A549 (cell line): ENCODE results near the gene TSSK3. TPM values are rescaled to one million over a fixed set of nuclear protein-coding genes. Genes with fewer than 3 reads are reported as not detected.

Experiments
- ATAC-seq, 2 experiments: fragments of 200-7000 bp in 1 of 2; fragments of >200 bp in 1 of 2; cut with Nextera tagmentation in 1 of 2; cut with Tn5 transposase in 1 of 2; 3 replicates each; pipeline versions ENCODE4 v1.8.0 to v1.9.1; 2018 to 2020; ENCODE audit warnings: mild to moderate bottlenecking in 1 of 2, moderate library complexity in 1 of 2
- CTCF ChIA-PET: fragments of 300-600 bp; sonication (Branson Sonifier 250); formaldehyde crosslinking; extraction: SDS; loops from one replicate; lab custom pipeline; 2021; ENCODE audit warnings: antibody characterized with exemption, inconsistent platforms; lab: Yijun Ruan, JAX
- POLR2A ChIA-PET: fragments of 350-600 bp; formaldehyde crosslinking; extraction: SDS; loops from one replicate; lab custom pipeline; 2021; ENCODE audit warnings: antibody characterized with exemption, inconsistent platforms; lab: Yijun Ruan, JAX
- DNase-seq, 2 experiments: peaks; one replicate each; pipeline versions ENCODE4 v3.0.0 to v3.0.0-alpha.2; 2011 to 2016; ENCODE audit warnings: low read depth in 1 of 2, low spot score in 1 of 2
- FAIRE-seq: peaks from 2 replicates; lab custom pipeline; 2011; peaks lifted over from hg19 to GRCh38; lab: Jason Lieb, UNC
- H3K27ac ChIP-seq, 2 experiments: fragments of >200 bp; sonication (Bioruptor Twin); formaldehyde crosslinking; 3 replicates each; pipeline ENCODE4 v1.5.1; 2016 to 2017
- H3K4me1 ChIP-seq: fragments of >200 bp; sonication (Bioruptor Twin); formaldehyde crosslinking; 3 replicates; pipeline ENCODE4 v1.6.1; 2016
- H3K4me2 ChIP-seq: fragments of >200 bp; sonication (Bioruptor Twin); formaldehyde crosslinking; 3 replicates; pipeline ENCODE4 v1.6.1; 2016
- H3K4me3 ChIP-seq: fragments of >200 bp; sonication (Bioruptor Twin); formaldehyde crosslinking; 3 replicates; pipeline ENCODE4 v1.5.1; 2016
- H3K9me3 ChIP-seq: fragments of >200 bp; sonication (Bioruptor Twin); formaldehyde crosslinking; 3 replicates; pipeline ENCODE4 v1.6.1; 2016
- BHLHE40 ChIP-seq: IDR thresholded peaks from 2 replicates; pipeline ENCODE4 v1.6.1; 2012; ENCODE audit warnings: low read depth, low read length, inconsistent platforms
- CHD2 ChIP-seq: fragments of 150-350 bp; IDR thresholded peaks from 2 replicates; pipeline ENCODE4 v1.6.1; 2014; ENCODE audit warnings: low read length; ENCODE audit not compliant: partially characterized antibody
- CHD4 ChIP-seq: fragments of 200-600 bp; sonication (generic); IDR thresholded peaks from 2 replicates; pipeline ENCODE4 v1.6.1; 2016; ENCODE audit warnings: antibody characterized with exemption, mild to moderate bottlenecking, borderline replicate concordance
- ESRRA ChIP-seq: fragments of 150-350 bp; IDR thresholded peaks from 2 replicates; pipeline ENCODE4 v1.6.1; 2014; ENCODE audit warnings: mild to moderate bottlenecking, low read length, borderline replicate concordance
- FOSB ChIP-seq: fragments of 250-450 bp; sonication (Bioruptor Pico); IDR thresholded peaks from 2 replicates; pipeline ENCODE4 v1.5.0; 2020; ENCODE audit warnings: mild to moderate bottlenecking, moderate library complexity
- FOSL2 ChIP-seq, 2 experiments: fragments of 450-650 bp in 1 of 2; fragments of >200 bp in 1 of 2; sonication (Bioruptor Twin) in 1 of 2; formaldehyde crosslinking; IDR thresholded peaks; 2 replicates each; pipeline versions ENCODE4 v1.5.0 to v1.6.1; 2016 to 2020; ENCODE audit warnings: mild to moderate bottlenecking in 1 of 2, moderate library complexity in 1 of 2
- JUN ChIP-seq, 2 experiments: fragments of >200 bp; sonication (Bioruptor Twin); formaldehyde crosslinking; IDR thresholded peaks; 2 replicates in 1 of 2; 3 replicates in 1 of 2; pipeline ENCODE4 v1.6.1; 2016 to 2017
- MAZ ChIP-seq: fragments of 150-350 bp; IDR thresholded peaks from 2 replicates; pipeline ENCODE4 v1.6.1; 2014; ENCODE audit warnings: antibody characterized with exemption, low read depth, low read length, borderline replicate concordance
- NFE2L2 ChIP-seq: fragments of 150-350 bp; conservative IDR thresholded peaks from 2 replicates; pipeline ENCODE4 v1.6.1; 2014; ENCODE audit warnings: low read length
- ZFP36 ChIP-seq: fragments of 450-650 bp; IDR thresholded peaks from 2 replicates; pipeline ENCODE4 v1.6.1; 2014; ENCODE audit warnings: borderline replicate concordance; ENCODE audit not compliant: partially characterized antibody
- ZSCAN20 ChIP-seq: fragments of 250-450 bp; sonication (Bioruptor Pico); IDR thresholded peaks from 2 replicates; pipeline ENCODE4 v1.8.0; 2022; ENCODE audit warnings: mild to moderate bottlenecking, moderate library complexity
- whole genome bisulfite sequencing: methylation state at CpG from one replicate; pipeline ENCODE4 v1.1.6; 2017; ENCODE audit errors: missing lambda C conversion rate; 5-methylcytosine and 5-hydroxymethylcytosine counted together
- polyA plus RNA-seq, 4 experiments: library from polyadenylated mRNA; depleted of rRNA in 3 of 4; stranded (reverse); fragments of >200 nt; fragmentation: RNase III in 1 of 4; extraction: RNeasy Plus Mini Kit Qiagen cat#74134 plus additional on column Dnase treatment in 1 of 4; gene quantifications; 2 replicates in 3 of 4; 3 replicates in 1 of 4; pipeline ENCODE4 v1.2.3, GENCODE V29; 2011 to 2017
- TF ChIP-seq, protein P1 (sequence below): fragments of 200-600 bp; sonication (generic); IDR thresholded peaks from 2 replicates; pipeline ENCODE4 v1.6.1; 2016; ENCODE audit warnings: antibody characterized with exemption, mild to moderate bottlenecking, moderate library complexity
- TF ChIP-seq, protein P2 (sequence below): fragments of 250-450 bp; sonication (Bioruptor Pico); IDR thresholded peaks from 2 replicates; pipeline ENCODE4 v1.5.0; 2021; ENCODE audit warnings: mild to moderate bottlenecking, moderate library complexity, borderline replicate concordance
- TF ChIP-seq, protein P3 (sequence below): fragments of >200 bp; sonication (Bioruptor Twin); formaldehyde crosslinking; IDR thresholded peaks from 3 replicates; pipeline ENCODE4 v1.6.1; 2016
- TF ChIP-seq, protein P4 (sequence below): fragments of 150-350 bp; IDR thresholded peaks from 2 replicates; pipeline ENCODE4 v1.6.1; 2014; ENCODE audit warnings: low read depth, mild to moderate bottlenecking, low read length
- TF ChIP-seq, protein P5 (sequence below): fragments of 250-450 bp; sonication (Bioruptor Pico); IDR thresholded peaks from 2 replicates; pipeline ENCODE4 v1.5.0; 2020; ENCODE audit warnings: low read depth, mild to moderate bottlenecking, moderate library complexity

Gene TSSK3
- polyA plus RNA-seq, 2 of the 4 experiments (the other 2 are of a cell fraction) = 0.31 to 0.37 TPM

DNA sequence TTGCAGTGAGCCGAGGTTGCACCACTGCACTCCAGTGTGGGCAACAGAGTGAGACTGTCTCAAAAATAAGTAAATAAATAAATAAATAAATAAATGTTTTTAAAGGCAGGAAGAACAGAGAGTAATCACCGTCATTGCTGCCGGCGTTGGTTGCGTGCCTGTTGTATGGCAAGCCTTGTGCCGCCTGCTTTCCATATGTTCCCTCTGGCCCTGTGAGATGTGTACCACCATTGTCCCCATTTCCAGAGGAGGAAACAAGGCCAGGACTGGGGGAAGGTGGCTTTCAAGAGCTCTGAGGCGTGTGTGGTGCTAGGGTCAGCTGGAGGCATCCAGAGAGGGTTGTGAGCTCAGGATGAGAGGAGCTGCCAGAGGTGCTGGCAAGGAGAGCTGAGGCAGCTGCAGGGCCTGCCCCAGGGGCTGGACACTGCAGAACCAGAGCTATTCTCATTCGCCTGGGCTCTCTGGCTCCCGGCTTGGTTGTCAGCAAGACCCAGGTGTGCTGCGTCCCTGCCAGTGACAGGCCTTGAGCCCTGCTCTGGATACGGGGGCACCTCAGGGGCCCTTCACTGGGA is 21.1 kb upstream of the TSSK3 start (continued):
- TF ChIP-seq FOSL2 (IDR thresholded peaks at IDR 0.05) (no peak), FOSL2 (CRISPR knock-in tag; IDR thresholded peaks at IDR 0.05) (no peak), ZFP36 (no peak), MAZ (no peak), JUN (IDR thresholded peaks at IDR 0.05) (no peak), ESRRA (no peak)
- TF ChIP-seq, all 56 proteins: peak for 0

DNA sequence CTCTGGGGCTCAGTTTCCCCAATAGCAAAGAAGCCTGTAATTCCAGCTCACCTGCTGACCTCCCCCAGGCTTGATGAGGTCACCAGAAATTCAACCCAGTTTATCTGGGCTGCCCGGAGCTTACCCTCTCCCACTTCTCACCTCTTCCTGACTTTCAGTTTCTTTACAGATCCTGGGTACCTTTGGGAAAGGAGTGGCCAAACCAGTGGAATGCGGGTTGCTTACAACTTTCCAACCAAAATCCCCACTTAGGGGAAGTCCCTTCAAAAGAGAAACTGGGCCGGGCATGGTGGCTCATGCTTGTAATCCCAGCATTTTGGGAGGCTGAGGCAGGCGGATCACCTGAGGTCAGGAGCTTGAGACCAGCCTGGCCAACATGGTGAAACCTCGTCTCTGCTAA is 20.4 kb upstream of the TSSK3 start:
- TF ChIP-seq NFE2L2 = no peak
- no peak for TF ChIP-seq ZSCAN20 (CRISPR knock-in tag)
- TF ChIP-seq CHD4 = no peak
- TF ChIP-seq, protein P1, sequence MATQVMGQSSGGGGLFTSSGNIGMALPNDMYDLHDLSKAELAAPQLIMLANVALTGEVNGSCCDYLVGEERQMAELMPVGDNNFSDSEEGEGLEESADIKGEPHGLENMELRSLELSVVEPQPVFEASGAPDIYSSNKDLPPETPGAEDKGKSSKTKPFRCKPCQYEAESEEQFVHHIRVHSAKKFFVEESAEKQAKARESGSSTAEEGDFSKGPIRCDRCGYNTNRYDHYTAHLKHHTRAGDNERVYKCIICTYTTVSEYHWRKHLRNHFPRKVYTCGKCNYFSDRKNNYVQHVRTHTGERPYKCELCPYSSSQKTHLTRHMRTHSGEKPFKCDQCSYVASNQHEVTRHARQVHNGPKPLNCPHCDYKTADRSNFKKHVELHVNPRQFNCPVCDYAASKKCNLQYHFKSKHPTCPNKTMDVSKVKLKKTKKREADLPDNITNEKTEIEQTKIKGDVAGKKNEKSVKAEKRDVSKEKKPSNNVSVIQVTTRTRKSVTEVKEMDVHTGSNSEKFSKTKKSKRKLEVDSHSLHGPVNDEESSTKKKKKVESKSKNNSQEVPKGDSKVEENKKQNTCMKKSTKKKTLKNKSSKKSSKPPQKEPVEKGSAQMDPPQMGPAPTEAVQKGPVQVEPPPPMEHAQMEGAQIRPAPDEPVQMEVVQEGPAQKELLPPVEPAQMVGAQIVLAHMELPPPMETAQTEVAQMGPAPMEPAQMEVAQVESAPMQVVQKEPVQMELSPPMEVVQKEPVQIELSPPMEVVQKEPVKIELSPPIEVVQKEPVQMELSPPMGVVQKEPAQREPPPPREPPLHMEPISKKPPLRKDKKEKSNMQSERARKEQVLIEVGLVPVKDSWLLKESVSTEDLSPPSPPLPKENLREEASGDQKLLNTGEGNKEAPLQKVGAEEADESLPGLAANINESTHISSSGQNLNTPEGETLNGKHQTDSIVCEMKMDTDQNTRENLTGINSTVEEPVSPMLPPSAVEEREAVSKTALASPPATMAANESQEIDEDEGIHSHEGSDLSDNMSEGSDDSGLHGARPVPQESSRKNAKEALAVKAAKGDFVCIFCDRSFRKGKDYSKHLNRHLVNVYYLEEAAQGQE = no peak
- TF ChIP-seq BHLHE40 = no peak
- TF ChIP-seq, protein P2, sequence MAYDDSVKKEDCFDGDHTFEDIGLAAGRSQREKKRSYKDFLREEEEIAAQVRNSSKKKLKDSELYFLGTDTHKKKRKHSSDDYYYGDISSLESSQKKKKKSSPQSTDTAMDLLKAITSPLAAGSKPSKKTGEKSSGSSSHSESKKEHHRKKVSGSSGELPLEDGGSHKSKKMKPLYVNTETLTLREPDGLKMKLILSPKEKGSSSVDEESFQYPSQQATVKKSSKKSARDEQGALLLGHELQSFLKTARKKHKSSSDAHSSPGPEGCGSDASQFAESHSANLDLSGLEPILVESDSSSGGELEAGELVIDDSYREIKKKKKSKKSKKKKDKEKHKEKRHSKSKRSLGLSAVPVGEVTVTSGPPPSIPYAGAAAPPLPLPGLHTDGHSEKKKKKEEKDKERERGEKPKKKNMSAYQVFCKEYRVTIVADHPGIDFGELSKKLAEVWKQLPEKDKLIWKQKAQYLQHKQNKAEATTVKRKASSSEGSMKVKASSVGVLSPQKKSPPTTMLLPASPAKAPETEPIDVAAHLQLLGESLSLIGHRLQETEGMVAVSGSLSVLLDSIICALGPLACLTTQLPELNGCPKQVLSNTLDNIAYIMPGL (CRISPR knock-in tag) = no peak
- TF ChIP-seq, protein P3, sequence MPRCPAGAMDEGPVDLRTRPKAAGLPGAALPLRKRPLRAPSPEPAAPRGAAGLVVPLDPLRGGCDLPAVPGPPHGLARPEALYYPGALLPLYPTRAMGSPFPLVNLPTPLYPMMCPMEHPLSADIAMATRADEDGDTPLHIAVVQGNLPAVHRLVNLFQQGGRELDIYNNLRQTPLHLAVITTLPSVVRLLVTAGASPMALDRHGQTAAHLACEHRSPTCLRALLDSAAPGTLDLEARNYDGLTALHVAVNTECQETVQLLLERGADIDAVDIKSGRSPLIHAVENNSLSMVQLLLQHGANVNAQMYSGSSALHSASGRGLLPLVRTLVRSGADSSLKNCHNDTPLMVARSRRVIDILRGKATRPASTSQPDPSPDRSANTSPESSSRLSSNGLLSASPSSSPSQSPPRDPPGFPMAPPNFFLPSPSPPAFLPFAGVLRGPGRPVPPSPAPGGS = no peak
- TF ChIP-seq, protein P4, sequence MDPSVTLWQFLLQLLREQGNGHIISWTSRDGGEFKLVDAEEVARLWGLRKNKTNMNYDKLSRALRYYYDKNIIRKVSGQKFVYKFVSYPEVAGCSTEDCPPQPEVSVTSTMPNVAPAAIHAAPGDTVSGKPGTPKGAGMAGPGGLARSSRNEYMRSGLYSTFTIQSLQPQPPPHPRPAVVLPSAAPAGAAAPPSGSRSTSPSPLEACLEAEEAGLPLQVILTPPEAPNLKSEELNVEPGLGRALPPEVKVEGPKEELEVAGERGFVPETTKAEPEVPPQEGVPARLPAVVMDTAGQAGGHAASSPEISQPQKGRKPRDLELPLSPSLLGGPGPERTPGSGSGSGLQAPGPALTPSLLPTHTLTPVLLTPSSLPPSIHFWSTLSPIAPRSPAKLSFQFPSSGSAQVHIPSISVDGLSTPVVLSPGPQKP = no peak
- no peak for TF ChIP-seq FOSB (CRISPR knock-in tag)
- TF ChIP-seq CHD2 = no peak
- TF ChIP-seq, protein P5, sequence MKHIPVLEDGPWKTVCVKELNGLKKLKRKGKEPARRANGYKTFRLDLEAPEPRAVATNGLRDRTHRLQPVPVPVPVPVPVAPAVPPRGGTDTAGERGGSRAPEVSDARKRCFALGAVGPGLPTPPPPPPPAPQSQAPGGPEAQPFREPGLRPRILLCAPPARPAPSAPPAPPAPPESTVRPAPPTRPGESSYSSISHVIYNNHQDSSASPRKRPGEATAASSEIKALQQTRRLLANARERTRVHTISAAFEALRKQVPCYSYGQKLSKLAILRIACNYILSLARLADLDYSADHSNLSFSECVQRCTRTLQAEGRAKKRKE = no peak
- Histone ChIP-seq H3K27ac (no peak overlapping the region), H3K4me3 (no peak overlapping the region), H3K4me1 (no peaks in the 10 kb centered on the region), H3K4me2 (no peak overlapping the region), H3K9me3 (no peaks in the 10 kb centered on the region)
- CTCF ChIA-PET = interaction anchor here (2.0 kb wide), 1 partner anchor 9 kb away, joined by 8 read pairs; no protein-coding TSS in a partner anchor
- DNase-seq = no peak
- no peak for ATAC-seq
- 75% methylated on average over 3 of the region's 5 CpGs for WGBS
- POLR2A ChIA-PET = interaction anchor here (1.8 kb wide), 1 partner anchor 9 kb away, joined by 6 read pairs; no protein-coding TSS in a partner anchor
- FAIRE-seq = no peak
